ENCODE measurements around the gene PTTG2.

- no peak for TF ChIP-seq CTCF (IDR thresholded peaks at IDR 0.05 in 4 of 5, conservative IDR thresholded peaks at IDR 0.05 in 1 of 5)
- TF ChIP-seq POLR2A (IDR thresholded peaks at IDR 0.05), result no peak
These were observed 25.2 kb upstream of the PTTG2 start for GRCh38 chr4:37935026-37935425.
